GM12873 (cell line): Measurements from ENCODE around the gene TIMM50.

Source experiments
- TF ChIP-seq, protein P1 (sequence below): IDR thresholded peaks from 2 replicates; pipeline ENCODE4 v1.5.1; 2012; ENCODE audit warnings: low read depth, mild to moderate bottlenecking, moderate library complexity, low read length, control low read depth; ENCODE audit not compliant: insufficient read depth; ENCODE audit errors: missing control alignments

The TIMM50 gene

DNA sequence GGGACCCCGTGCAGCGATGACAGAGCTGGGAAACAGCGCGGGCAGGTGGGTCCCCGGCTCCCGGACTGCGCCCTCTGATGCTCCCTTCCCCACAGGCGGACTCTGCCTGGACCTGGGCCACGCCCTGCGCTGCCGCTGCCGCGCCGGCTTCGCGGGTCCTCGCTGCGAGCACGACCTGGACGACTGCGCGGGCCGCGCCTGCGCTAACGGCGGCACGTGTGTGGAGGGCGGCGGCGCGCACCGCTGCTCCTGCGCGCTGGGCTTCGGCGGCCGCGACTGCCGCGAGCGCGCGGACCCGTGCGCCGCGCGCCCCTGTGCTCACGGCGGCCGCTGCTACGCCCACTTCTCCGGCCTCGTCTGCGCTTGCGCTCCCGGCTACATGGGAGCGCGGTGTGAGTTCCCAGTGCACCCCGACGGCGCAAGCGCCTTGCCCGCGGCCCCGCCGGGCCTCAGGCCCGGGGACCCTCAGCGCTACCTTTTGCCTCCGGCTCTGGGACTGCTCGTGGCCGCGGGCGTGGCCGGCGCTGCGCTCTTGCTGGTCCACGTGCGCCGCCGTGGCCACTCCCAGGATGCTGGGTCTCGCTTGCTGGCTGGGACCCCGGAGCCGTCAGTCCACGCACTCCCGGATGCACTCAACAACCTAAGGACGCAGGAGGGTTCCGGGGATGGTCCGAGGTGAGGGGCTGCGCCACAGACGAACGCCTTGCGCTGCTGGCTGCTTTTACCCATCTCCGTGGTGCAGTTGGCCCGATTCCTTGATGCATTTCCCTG is 26.5 kb downstream of the TIMM50 start:
- TF ChIP-seq, protein P1, sequence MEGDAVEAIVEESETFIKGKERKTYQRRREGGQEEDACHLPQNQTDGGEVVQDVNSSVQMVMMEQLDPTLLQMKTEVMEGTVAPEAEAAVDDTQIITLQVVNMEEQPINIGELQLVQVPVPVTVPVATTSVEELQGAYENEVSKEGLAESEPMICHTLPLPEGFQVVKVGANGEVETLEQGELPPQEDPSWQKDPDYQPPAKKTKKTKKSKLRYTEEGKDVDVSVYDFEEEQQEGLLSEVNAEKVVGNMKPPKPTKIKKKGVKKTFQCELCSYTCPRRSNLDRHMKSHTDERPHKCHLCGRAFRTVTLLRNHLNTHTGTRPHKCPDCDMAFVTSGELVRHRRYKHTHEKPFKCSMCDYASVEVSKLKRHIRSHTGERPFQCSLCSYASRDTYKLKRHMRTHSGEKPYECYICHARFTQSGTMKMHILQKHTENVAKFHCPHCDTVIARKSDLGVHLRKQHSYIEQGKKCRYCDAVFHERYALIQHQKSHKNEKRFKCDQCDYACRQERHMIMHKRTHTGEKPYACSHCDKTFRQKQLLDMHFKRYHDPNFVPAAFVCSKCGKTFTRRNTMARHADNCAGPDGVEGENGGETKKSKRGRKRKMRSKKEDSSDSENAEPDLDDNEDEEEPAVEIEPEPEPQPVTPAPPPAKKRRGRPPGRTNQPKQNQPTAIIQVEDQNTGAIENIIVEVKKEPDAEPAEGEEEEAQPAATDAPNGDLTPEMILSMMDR = no peak

DNA sequence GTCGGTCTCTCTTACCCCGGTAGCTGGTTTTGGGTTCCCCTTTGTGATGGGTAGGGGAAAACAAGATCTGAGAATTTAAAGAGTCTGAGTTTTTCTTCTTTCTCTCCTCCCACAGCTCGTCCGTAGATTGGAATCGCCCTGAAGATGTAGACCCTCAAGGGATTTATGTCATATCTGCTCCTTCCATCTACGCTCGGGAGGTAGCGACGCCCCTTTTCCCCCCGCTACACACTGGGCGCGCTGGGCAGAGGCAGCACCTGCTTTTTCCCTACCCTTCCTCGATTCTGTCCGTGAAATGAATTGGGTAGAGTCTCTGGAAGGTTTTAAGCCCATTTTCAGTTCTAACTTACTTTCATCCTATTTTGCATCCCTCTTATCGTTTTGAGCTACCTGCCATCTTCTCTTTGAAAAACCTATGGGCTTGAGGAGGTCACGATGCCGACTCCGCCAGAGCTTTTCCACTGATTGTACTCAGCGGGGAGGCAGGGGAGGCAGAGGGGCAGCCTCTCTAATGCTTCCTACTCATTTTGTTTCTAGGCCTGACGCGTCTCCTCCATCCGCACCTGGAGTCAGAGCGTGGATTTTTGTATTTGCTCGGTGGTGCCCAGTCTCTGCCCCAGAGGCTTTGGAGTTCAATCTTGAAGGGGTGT is 27.2 kb downstream of the TIMM50 start:
- TF ChIP-seq, protein P1 = no peak

DNA sequence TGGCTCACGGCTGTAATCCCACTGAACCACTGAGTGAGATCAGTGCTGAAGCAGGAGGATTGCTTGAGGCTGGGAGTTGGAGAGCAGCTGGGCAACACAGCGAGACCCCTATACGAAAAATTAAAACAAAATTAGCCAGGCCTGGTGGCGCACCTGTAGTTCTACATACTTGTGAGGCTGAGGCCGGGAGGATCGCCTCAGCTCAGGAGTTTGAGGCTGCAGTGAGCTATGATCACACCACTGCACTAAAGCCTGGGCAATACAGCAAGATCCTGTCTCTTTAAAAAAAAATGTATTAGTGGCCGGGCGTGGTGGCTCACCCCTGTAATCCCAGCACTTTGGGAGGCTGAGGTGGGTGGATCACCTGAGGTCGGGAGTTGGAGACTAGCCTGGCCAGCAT is 28.0 kb downstream of the TIMM50 start:
- TF ChIP-seq, protein P1 = no peak

DNA sequence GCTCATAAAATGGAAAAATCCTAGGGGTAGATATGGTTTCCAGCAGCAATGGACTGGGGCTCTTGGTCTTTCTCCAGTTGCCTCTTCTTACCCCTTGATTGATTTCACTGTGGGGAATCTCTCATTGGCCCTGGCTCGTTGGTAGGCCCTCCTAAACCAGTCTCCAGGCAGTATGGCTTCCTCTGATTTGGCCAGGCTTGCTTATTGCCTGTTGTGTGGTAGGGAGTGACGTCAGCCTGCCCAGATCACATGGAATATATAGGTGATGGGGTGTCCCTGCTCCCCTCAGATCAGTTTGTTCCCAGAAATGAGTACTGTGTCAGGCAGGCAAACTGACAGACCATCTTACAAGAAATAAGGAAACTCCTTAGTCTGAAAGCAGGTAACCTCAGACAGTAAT is 28.6 kb downstream of the TIMM50 start:
- TF ChIP-seq, protein P1 = no peak

DNA sequence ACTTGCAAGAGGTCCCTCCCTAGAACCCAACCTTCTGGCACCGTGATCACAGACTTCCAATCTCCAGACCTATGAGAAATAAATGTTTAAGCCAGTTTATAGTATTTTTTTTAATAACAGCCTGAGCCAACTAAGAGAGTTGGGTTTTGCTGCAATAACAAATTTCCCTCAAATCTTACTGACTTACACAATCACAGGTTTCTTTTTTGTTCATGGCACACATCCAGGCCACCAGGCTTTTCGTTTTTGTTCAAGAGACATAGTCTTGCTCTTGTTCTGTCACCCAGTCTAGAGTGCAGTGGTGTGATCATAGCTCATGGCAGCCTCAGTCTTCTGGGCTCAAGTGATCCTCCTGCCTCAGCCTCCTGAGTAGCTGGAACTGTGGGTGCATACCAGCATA is 32.4 kb downstream of the TIMM50 start:
- TF ChIP-seq, protein P1 = no peak

DNA sequence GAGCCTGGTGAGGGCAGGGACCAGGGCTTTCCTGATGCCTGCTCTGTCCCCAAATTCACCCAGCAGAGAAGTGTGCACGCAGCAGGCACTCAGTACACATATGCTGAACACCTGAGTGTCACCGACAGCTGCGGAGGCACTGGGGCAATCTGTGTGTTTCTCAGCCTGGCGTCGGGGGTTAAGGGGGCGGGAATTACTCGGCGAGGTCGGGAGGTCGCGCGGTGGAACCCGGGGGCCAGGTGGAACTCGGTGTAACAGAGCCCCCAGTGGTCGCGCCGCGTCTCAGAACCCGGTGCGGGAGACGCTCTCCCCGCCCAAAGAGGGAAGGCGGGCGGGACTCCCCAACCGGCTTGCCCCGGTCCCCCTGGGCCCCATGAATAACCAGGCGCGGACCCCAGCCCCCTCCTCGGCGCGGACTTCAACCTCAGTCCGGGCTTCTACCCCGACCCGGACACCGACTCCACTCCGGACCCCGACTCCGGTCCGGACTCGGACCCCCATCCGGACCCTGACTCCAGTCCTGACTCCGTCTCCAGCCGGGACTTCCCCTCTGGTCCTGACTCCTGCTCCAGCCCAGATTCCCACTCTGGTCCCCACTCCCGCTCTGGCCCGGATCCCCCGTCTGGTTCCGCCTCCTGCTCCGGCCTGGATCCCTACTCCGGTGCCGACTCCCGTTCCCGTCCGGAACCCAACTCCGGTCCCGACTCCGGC is 34.4 kb downstream of the TIMM50 start, which contains the start of gene SELENOV:
Gene SELENOV (plus strand): TSS at position 300 of the 711 bp plus-strand sequence. CDS start 74 bp downstream, at position 374.
- TF ChIP-seq, protein P1 = no peak
